ENCODE data around the gene CAPSL. TPM values are rescaled to one million over a fixed set of nuclear protein-coding genes. Genes with fewer than 3 reads are reported as not detected.

The CAPSL gene
- total and polyA plus RNA-seq, 2 experiments from 2014 or later = 0.19 to 4.5 TPM

GRCh38 chr5:35926389-35927051 lies 11.9 kb downstream of the CAPSL start:
- H3K79me2 ChIP-seq (ENCODE audit: insufficient read depth) = no peaks in the 10 kb centered on the region
- TF ChIP-seq EZH2phosphoT487 (IDR thresholded peaks at IDR 0.05; ENCODE audit: insufficient read depth, low read depth) (no peak), EZH2 (IDR thresholded peaks at IDR 0.05; ENCODE audit: insufficient read depth, poor library complexity, severe bottlenecking) (no peak)
- peak overlapping the region; percentile 57 for H2AFZ ChIP-seq
- peak overlapping the region; percentile 46 for H3K4me2 ChIP-seq (ENCODE audit: unreplicated experiment)
- H3K36me3 ChIP-seq (ENCODE audit: low read depth) = no peaks in the 10 kb centered on the region
- peaks cover 23% of the 10 kb centered on the region for H3F3A ChIP-seq (ENCODE audit: insufficient read depth)
- peak overlapping the region; percentile 44 for H3K4me3 ChIP-seq
- 24 to 25% methylated on average over 13 of the region's 13 CpGs for WGBS, 2 experiments (ENCODE audit: low coverage in 1 of 2, low lambda C conversion rate in 2 of 2, missing lambda C conversion rate in 2 of 2)
- H4K20me1 ChIP-seq (ENCODE audit: insufficient read depth) = no peaks in the 10 kb centered on the region
- DNase-seq = peak; percentile 59
- H3K9me3 ChIP-seq (ENCODE audit: low read depth) = no peaks in the 10 kb centered on the region
- H3K4me1 ChIP-seq (ENCODE audit: insufficient read depth) = peaks cover 23% of the 10 kb centered on the region
- H3K9me2 ChIP-seq (ENCODE audit: insufficient read depth) = no peaks in the 10 kb centered on the region
- in situ Hi-C loops (cut with MboI) = loop anchor here (10.0 to 25.0 kb wide), 3 partner anchors 152 to 832 kb away; no protein-coding TSS in a partner anchor
- peaks cover 27% of the 10 kb centered on the region for H3K27me3 ChIP-seq (replicated peaks; ENCODE audit: insufficient read depth)
- H3K27ac ChIP-seq = no peak overlapping the region
- no peak overlapping the region for H3K9ac ChIP-seq

DNA sequence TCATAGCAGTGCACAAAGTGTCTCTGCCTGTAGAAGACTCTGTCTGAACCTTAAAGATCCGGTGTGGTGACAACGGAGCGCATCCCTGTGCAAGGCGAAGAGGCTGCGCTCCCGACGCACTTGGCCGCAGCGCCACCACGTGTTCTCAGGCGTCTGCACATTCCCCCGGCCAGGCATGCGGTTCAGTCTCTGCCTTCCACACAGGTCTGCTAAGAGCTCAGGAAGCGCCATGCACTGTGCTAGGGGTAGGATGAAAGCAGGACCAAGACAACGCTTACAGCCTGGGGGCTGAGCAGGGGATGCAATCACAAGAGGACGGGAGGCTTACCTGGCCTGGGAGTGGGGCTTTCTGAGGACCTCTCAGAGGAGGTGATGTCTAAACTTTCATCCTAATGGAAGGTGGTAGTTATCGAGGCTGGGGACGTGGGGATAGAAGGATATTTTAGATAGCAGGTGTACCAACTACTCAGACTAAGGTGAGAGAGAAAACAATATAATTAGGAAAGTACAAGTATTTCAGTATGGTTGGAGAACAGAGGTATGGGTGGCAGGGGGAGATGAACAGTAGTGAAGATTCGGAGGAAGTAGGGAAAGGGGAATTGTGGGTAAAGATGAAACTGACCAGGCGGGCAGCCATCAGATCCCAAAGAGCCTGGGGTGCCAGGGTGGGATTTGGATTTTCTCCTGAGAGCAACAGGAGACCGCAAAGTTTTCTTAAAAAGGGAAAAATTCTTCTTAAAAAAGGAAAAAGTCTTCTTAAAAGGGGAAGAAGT lies 13.3 kb downstream of the CAPSL start:
- H3K4me2 ChIP-seq (ENCODE audit: unreplicated experiment) = peak overlapping the region; percentile 79
- 21 to 23% methylated on average over 21 of the region's 21 CpGs for WGBS, 2 experiments (ENCODE audit: low coverage in 1 of 2, low lambda C conversion rate in 2 of 2, missing lambda C conversion rate in 2 of 2)
- no peaks in the 10 kb centered on the region for H3K9me3 ChIP-seq (ENCODE audit: low read depth)
- H3K4me1 ChIP-seq (ENCODE audit: insufficient read depth) = peaks cover 23% of the 10 kb centered on the region
- no peak for TF ChIP-seq EZH2phosphoT487 (IDR thresholded peaks at IDR 0.05; ENCODE audit: insufficient read depth, low read depth)
- no peak for TF ChIP-seq EZH2 (IDR thresholded peaks at IDR 0.05; ENCODE audit: insufficient read depth, poor library complexity, severe bottlenecking)
- peak overlapping the region; percentile 47 for H3K9ac ChIP-seq
- H3K9me2 ChIP-seq (ENCODE audit: insufficient read depth) = no peaks in the 10 kb centered on the region
- peak overlapping the region; percentile 49 for H3K4me3 ChIP-seq
- no peaks in the 10 kb centered on the region for H3K79me2 ChIP-seq (ENCODE audit: insufficient read depth)
- peaks cover 15% of the 10 kb centered on the region; the same call in 1 of the 2 replicates for H3K27me3 ChIP-seq (replicated peaks; ENCODE audit: insufficient read depth)
- H3F3A ChIP-seq (ENCODE audit: insufficient read depth) = peaks cover 23% of the 10 kb centered on the region
- no peaks in the 10 kb centered on the region for H3K36me3 ChIP-seq (ENCODE audit: low read depth)
- in situ Hi-C loops (cut with MboI) = loop anchor here (5.0 to 25.0 kb wide), 4 partner anchors 150 to 830 kb away; no protein-coding TSS in a partner anchor
- DNase-seq = peak; percentile 90
- peak overlapping the region; percentile 70 for H3K27ac ChIP-seq
- peak overlapping the region; percentile 69 for H2AFZ ChIP-seq
- no peaks in the 10 kb centered on the region for H4K20me1 ChIP-seq (ENCODE audit: insufficient read depth)

- Histone ChIP-seq H3K27me3 (replicated peaks; ENCODE audit: insufficient read depth) (peaks cover 8% of the 10 kb centered on the region; the same call in 1 of the 2 replicates), H3K4me2 (ENCODE audit: unreplicated experiment) (peak overlapping the region; percentile 79), H3K9me3 (ENCODE audit: low read depth) (no peaks in the 10 kb centered on the region), H2AFZ (peak overlapping the region; percentile 69), H3K9me2 (ENCODE audit: insufficient read depth) (no peaks in the 10 kb centered on the region), H3K36me3 (ENCODE audit: low read depth) (no peaks in the 10 kb centered on the region), H3K79me2 (ENCODE audit: insufficient read depth) (no peaks in the 10 kb centered on the region), H3K4me1 (ENCODE audit: insufficient read depth) (peaks cover 27% of the 10 kb centered on the region), H4K20me1 (ENCODE audit: insufficient read depth) (no peaks in the 10 kb centered on the region), H3K9ac (peak overlapping the region; percentile 47), H3K4me3 (peak overlapping the region; percentile 49), H3F3A (ENCODE audit: insufficient read depth) (peaks cover 23% of the 10 kb centered on the region), H3K27ac (peak overlapping the region; percentile 70)
- 17 to 20% methylated on average over 10 of the region's 10 CpGs for WGBS, 2 experiments (ENCODE audit: low coverage in 1 of 2, low lambda C conversion rate in 2 of 2, missing lambda C conversion rate in 2 of 2)
- in situ Hi-C loops (cut with MboI) = loop anchor here (5.0 to 10.0 kb wide), 3 partner anchors 150 to 830 kb away; no protein-coding TSS in a partner anchor
- peak; percentile 94 for DNase-seq
- TF ChIP-seq EZH2 (IDR thresholded peaks at IDR 0.05; ENCODE audit: insufficient read depth, poor library complexity, severe bottlenecking) (no peak), EZH2phosphoT487 (IDR thresholded peaks at IDR 0.05; ENCODE audit: insufficient read depth, low read depth) (no peak)
Measured at GRCh38 chr5:35924122-35924949, 14.1 kb downstream of the CAPSL start.

DNA sequence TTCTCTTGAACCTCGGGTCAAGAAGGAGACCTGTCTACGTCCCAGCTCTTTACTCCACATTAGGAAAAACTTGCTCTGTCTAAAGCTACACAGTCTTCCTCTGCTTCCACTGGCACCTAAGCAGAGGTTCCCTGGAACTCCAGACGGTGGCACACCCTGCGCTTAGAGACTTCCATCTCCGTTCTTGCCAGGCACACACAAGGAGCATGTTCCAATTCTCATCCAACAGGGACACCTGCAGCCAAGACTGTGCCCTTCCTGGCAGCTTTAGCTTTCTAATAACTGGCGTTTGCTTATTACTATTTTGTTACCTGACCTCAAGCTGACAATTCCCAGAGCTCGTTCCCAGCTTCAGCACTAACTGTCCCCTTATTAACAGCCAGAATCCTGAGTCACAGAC lies 16.0 kb downstream of the CAPSL start:
- Histone ChIP-seq H4K20me1 (ENCODE audit: insufficient read depth) (no peaks in the 10 kb centered on the region), H3K4me3 (no peak overlapping the region), H3K9me3 (ENCODE audit: low read depth) (no peaks in the 10 kb centered on the region), H3K27me3 (replicated peaks; ENCODE audit: insufficient read depth) (peaks cover under 1% of the 10 kb centered on the region; the same call in 1 of the 2 replicates), H3K9ac (no peak overlapping the region), H3K27ac (no peak overlapping the region), H3F3A (ENCODE audit: insufficient read depth) (peaks cover 23% of the 10 kb centered on the region), H3K36me3 (ENCODE audit: low read depth) (no peaks in the 10 kb centered on the region), H2AFZ (no peak overlapping the region), H3K9me2 (ENCODE audit: insufficient read depth) (no peaks in the 10 kb centered on the region), H3K4me2 (ENCODE audit: unreplicated experiment) (no peak overlapping the region), H3K4me1 (ENCODE audit: insufficient read depth) (peaks cover 40% of the 10 kb centered on the region), H3K79me2 (ENCODE audit: insufficient read depth) (no peaks in the 10 kb centered on the region)
- TF ChIP-seq EZH2phosphoT487 (IDR thresholded peaks at IDR 0.05; ENCODE audit: insufficient read depth, low read depth) (no peak), EZH2 (IDR thresholded peaks at IDR 0.05; ENCODE audit: insufficient read depth, poor library complexity, severe bottlenecking) (no peak)
- in situ Hi-C loops (cut with MboI) = loop anchor here (5.0 to 10.0 kb wide), 3 partner anchors 148 to 828 kb away; no protein-coding TSS in a partner anchor
- 84 to 89% methylated on average over 7 of the region's 7 CpGs for WGBS, 2 experiments (ENCODE audit: low coverage in 1 of 2, low lambda C conversion rate in 2 of 2, missing lambda C conversion rate in 2 of 2)
- no peak for DNase-seq
